SK-N-SH (cell line): ENCODE results near the gene EFCC1. TPM values are rescaled to one million over a fixed set of nuclear protein-coding genes. Genes with fewer than 3 reads are reported as not detected.

Experiments used
- CTCF ChIA-PET: fragments of 300-600, 350-600 bp; formaldehyde crosslinking; extraction: SDS; loops from one replicate; lab custom pipeline; 2021; lab: Yijun Ruan, JAX
- POLR2A ChIA-PET: fragments of 350-600 bp; sonication (Branson Sonifier 250); formaldehyde crosslinking; extraction: SDS; loops from one replicate; lab custom pipeline; 2020; ENCODE audit warnings: antibody characterized with exemption, inconsistent platforms; lab: Yijun Ruan, JAX
- DNase-seq: peaks from one replicate; pipeline ENCODE4 v3.0.0; 2012
- H2AFZ ChIP-seq: fragments of 200-600 bp; sonication (generic); 2 replicates; pipeline ENCODE4 v1.8.1; 2016; ENCODE audit warnings: antibody characterized with exemption, mild to moderate bottlenecking, low read depth
- H3F3A ChIP-seq: fragments of 200-600 bp; sonication (generic); replicated peaks from 2 replicates; pipeline ENCODE3; 2016; ENCODE audit warnings: antibody characterized with exemption, mild to moderate bottlenecking; ENCODE audit not compliant: insufficient read depth
- H3K27ac ChIP-seq, 2 experiments: fragments of 200-500 bp in 1 of 2; fragments of 200-600 bp in 1 of 2; sonication (Bioruptor generic) in 1 of 2; sonication (generic), shearing (Covaris generic) in 1 of 2; 2 replicates each; pipeline versions ENCODE4 v1.5.1 to v1.6.1; 2014 to 2016; ENCODE audit warnings: low read depth in 2 of 2, inconsistent platforms in 1 of 2, low read length in 1 of 2, mild to moderate bottlenecking in 1 of 2, mixed read lengths in 1 of 2
- H3K27me3 ChIP-seq: fragments of 200-600 bp; sonication (generic), shearing (Covaris generic); 2 replicates; pipeline ENCODE4 v1.6.1; 2016; ENCODE audit warnings: mixed run types; ENCODE audit not compliant: insufficient read depth
- H3K36me3 ChIP-seq, 2 experiments: fragments of 200-500 bp in 1 of 2; fragments of 200-600 bp in 1 of 2; sonication (Bioruptor generic) in 1 of 2; sonication (generic) in 1 of 2; replicated peaks in 1 of 2; 2 replicates each; pipeline versions ENCODE3 to v1.5.1; 2014 to 2016; ENCODE audit warnings: low read length in 1 of 2, mild to moderate bottlenecking in 1 of 2; ENCODE audit not compliant: insufficient read depth in 2 of 2, control insufficient read depth in 1 of 2
- H3K4me1 ChIP-seq, 2 experiments: fragments of 200-500 bp in 1 of 2; fragments of 200-600 bp in 1 of 2; sonication (Bioruptor generic) in 1 of 2; sonication (generic), shearing (Covaris generic) in 1 of 2; 2 replicates each; pipeline versions ENCODE4 v1.5.1 to v1.6.1; 2014 to 2016; ENCODE audit warnings: low read depth in 1 of 2, low read length in 1 of 2, mixed run types in 1 of 2; ENCODE audit not compliant: insufficient read depth in 2 of 2, control insufficient read depth in 1 of 2
- H3K4me2 ChIP-seq: fragments of 200-600 bp; sonication (generic), shearing (Covaris generic); 2 replicates; pipeline ENCODE4 v1.6.1; 2017; ENCODE audit warnings: mixed run types
- H3K4me3 ChIP-seq, 2 experiments: fragments of 200-500 bp in 1 of 2; fragments of 200-600 bp in 1 of 2; sonication (Bioruptor generic) in 1 of 2; sonication (generic), shearing (Covaris generic) in 1 of 2; 2 replicates each; pipeline versions ENCODE4 v1.5.1 to v1.8.1; 2014 to 2016; ENCODE audit warnings: low read depth in 2 of 2, inconsistent platforms in 1 of 2, low read length in 1 of 2, mild to moderate bottlenecking in 1 of 2, mixed read lengths in 1 of 2, moderate library complexity in 1 of 2
- H3K79me2 ChIP-seq: fragments of 200-600 bp; sonication (generic); 2 replicates; pipeline ENCODE4 v1.8.1; 2017; ENCODE audit warnings: mild to moderate bottlenecking; ENCODE audit not compliant: insufficient read depth
- H3K9ac ChIP-seq: fragments of 200-600 bp; sonication (generic); 2 replicates; pipeline ENCODE4 v1.6.1; 2017; ENCODE audit warnings: mixed run types
- H3K9me2 ChIP-seq: fragments of 200-600 bp; sonication (generic); 2 replicates; pipeline ENCODE4 v1.6.1; 2017; ENCODE audit warnings: mixed run types
- H3K9me3 ChIP-seq: fragments of 200-600 bp; sonication (generic); 2 replicates; pipeline ENCODE4 v1.6.1; 2017; ENCODE audit warnings: mixed run types, mild to moderate bottlenecking, moderate library complexity
- H4K20me1 ChIP-seq: fragments of 200-600 bp; sonication (generic); 2 replicates; pipeline ENCODE4 v1.6.1; 2017; ENCODE audit warnings: mild to moderate bottlenecking, mixed run types; ENCODE audit not compliant: insufficient read depth
- CTCF ChIP-seq: fragments of 200-600 bp; sonication (generic); IDR thresholded peaks from 2 replicates; pipeline ENCODE4 v1.6.1; 2017; ENCODE audit warnings: antibody characterized with exemption, mild to moderate bottlenecking, moderate library complexity
- EZH2phosphoT487 ChIP-seq: fragments of 200-600 bp; sonication (generic); IDR thresholded peaks from 2 replicates; pipeline ENCODE4 v1.6.1; 2017; ENCODE audit warnings: low read depth, mixed run types, mild to moderate bottlenecking, antibody characterized with exemption, moderate library complexity, borderline replicate concordance
- FOSL2 ChIP-seq: IDR thresholded peaks from 2 replicates; pipeline ENCODE4 v1.4.0; 2012; ENCODE audit warnings: low read depth, mild to moderate bottlenecking, moderate library complexity, borderline replicate concordance
- JUND ChIP-seq: IDR thresholded peaks from 2 replicates; pipeline ENCODE4 v1.4.0; 2012
- MAX ChIP-seq: IDR thresholded peaks from 2 replicates; pipeline ENCODE4 v1.4.0; 2012; ENCODE audit warnings: low read depth
- NFIC ChIP-seq: IDR thresholded peaks from 2 replicates; pipeline ENCODE4 v1.4.0; 2012; ENCODE audit warnings: borderline replicate concordance
- NRF1 ChIP-seq: IDR thresholded peaks from 2 replicates; pipeline ENCODE4 v1.6.1; 2012; ENCODE audit warnings: low read depth, mild to moderate bottlenecking, low read length
- RAD21 ChIP-seq: IDR thresholded peaks from 2 replicates; pipeline ENCODE4 v1.6.1; 2012; ENCODE audit warnings: mild to moderate bottlenecking, low read length
- RCOR1 ChIP-seq: fragments of 150-350 bp; IDR thresholded peaks from 2 replicates; pipeline ENCODE4 v1.6.1; 2017; ENCODE audit warnings: antibody characterized with exemption, low read length
- RFX5 ChIP-seq: IDR thresholded peaks from 2 replicates; pipeline ENCODE4 v1.6.1; 2012; ENCODE audit warnings: mild to moderate bottlenecking, improper control_type of control experiment, low read length
- SMC3 ChIP-seq: IDR thresholded peaks from 2 replicates; pipeline ENCODE4 v1.6.1; 2012; ENCODE audit warnings: low read depth, low read length, improper control_type of control experiment
- ZBTB33 ChIP-seq: IDR thresholded peaks from 2 replicates; pipeline ENCODE4 v1.4.0; 2012; ENCODE audit warnings: low read depth, borderline replicate concordance
- WGBS: methylation state at CpG from one replicate; pipeline ENCODE4 v1.1.6; 2017; ENCODE audit warnings: low lambda C conversion rate; 5-methylcytosine and 5-hydroxymethylcytosine counted together
- polyA plus RNA-seq, 3 experiments: library from polyadenylated mRNA; depleted of rRNA; stranded (reverse); fragments of >200 nt; gene quantifications; 2 replicates each; pipeline ENCODE4 v1.2.3, GENCODE V29; 2012
- TF ChIP-seq, protein P1 (sequence below): fragments of 150-350 bp; IDR thresholded peaks from 2 replicates; pipeline ENCODE4 v1.6.1; 2017; ENCODE audit warnings: antibody characterized with exemption, low read length, low read depth, borderline replicate concordance
- TF ChIP-seq, protein P2 (sequence below): IDR thresholded peaks from 2 replicates; pipeline ENCODE4 v1.6.1; 2012; ENCODE audit warnings: mild to moderate bottlenecking, low read depth, low read length, moderate library complexity

EFCC1 gene
- polyA plus RNA-seq, 1 of the 3 experiments (the other 2 are of a cell fraction): not detected

DNA sequence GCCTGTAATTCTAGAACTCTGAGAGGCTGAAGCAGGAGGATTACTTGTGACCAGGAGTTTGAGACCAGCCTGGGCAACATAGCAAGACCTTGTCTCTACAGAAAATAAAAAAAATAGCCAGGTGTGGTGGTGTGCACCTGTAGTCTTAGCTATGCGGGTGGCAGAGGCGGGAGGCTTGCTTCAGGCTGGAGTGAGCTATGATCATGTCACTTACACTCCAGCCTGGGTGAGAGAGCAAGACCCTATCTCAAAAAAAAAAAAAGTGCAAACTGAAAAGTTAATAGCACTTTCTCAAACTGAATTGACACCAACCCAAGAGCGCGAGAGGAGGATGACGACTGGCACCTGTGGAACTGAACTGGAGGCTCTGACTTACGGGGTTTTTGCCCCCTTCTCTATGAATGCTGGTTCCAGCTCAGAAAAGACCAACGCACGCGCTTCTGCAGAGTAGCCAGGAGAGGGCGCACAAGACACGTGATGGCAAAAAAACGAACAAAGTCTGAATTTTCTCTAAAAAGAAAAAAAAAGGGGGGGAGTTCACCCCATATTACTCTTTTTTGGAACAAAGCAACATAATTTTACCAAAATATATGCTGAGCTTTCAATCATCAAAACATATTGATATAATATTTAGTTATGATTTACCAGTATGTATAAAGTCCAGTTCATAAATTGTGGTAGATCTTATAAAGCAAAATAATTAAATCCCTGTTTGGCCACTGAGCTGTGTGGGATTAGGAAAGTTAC lies 30.9 kb upstream of the EFCC1 start:
- Histone ChIP-seq H2AFZ (peak overlapping the region; percentile 6; the same call in 1 of the 2 replicates), H3K4me1 (no peaks in the 10 kb centered on the region; a peak in 1 of 4 replicates)

More for the DNA sequence above, 30.9 kb upstream of the EFCC1 start:
- H3K9ac ChIP-seq: no peak overlapping the region
- TF ChIP-seq NRF1: no peak
- peak; percentile 97 for TF ChIP-seq CTCF
- TF ChIP-seq, protein P1, sequence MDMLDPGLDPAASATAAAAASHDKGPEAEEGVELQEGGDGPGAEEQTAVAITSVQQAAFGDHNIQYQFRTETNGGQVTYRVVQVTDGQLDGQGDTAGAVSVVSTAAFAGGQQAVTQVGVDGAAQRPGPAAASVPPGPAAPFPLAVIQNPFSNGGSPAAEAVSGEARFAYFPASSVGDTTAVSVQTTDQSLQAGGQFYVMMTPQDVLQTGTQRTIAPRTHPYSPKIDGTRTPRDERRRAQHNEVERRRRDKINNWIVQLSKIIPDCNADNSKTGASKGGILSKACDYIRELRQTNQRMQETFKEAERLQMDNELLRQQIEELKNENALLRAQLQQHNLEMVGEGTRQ: no peak
- peak; percentile 84 for TF ChIP-seq SMC3
- TF ChIP-seq MAX: peak; percentile 32; the same call in 1 of the 2 replicates
- no peak for TF ChIP-seq ZBTB33
- no peak for TF ChIP-seq EZH2phosphoT487
- TF ChIP-seq NFIC: no peak
- TF ChIP-seq JUND: no peak
- TF ChIP-seq FOSL2: no peak
- peak; percentile 95 for TF ChIP-seq RAD21
- TF ChIP-seq RFX5: 0 out of 2 replicates have a peak, but pooled peaks have one; percentile 18
- TF ChIP-seq, protein P2, sequence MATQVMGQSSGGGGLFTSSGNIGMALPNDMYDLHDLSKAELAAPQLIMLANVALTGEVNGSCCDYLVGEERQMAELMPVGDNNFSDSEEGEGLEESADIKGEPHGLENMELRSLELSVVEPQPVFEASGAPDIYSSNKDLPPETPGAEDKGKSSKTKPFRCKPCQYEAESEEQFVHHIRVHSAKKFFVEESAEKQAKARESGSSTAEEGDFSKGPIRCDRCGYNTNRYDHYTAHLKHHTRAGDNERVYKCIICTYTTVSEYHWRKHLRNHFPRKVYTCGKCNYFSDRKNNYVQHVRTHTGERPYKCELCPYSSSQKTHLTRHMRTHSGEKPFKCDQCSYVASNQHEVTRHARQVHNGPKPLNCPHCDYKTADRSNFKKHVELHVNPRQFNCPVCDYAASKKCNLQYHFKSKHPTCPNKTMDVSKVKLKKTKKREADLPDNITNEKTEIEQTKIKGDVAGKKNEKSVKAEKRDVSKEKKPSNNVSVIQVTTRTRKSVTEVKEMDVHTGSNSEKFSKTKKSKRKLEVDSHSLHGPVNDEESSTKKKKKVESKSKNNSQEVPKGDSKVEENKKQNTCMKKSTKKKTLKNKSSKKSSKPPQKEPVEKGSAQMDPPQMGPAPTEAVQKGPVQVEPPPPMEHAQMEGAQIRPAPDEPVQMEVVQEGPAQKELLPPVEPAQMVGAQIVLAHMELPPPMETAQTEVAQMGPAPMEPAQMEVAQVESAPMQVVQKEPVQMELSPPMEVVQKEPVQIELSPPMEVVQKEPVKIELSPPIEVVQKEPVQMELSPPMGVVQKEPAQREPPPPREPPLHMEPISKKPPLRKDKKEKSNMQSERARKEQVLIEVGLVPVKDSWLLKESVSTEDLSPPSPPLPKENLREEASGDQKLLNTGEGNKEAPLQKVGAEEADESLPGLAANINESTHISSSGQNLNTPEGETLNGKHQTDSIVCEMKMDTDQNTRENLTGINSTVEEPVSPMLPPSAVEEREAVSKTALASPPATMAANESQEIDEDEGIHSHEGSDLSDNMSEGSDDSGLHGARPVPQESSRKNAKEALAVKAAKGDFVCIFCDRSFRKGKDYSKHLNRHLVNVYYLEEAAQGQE: no peak
- TF ChIP-seq RCOR1: no peak
- no peaks in the 10 kb centered on the region for H3K9me2 ChIP-seq
- no peaks in the 10 kb centered on the region for H4K20me1 ChIP-seq
- DNase-seq: peak; percentile 67
- 7% methylated on average over 12 of the region's 12 CpGs for WGBS
- peaks cover 8% of the 10 kb centered on the region; the same call in 1 of the 2 replicates for H3K27me3 ChIP-seq
- no peaks in the 10 kb centered on the region for H3K36me3 ChIP-seq
- H3F3A ChIP-seq: no peaks in the 10 kb centered on the region
- no peaks in the 10 kb centered on the region for H3K9me3 ChIP-seq
- no peaks in the 10 kb centered on the region for H3K79me2 ChIP-seq
- H3K27ac ChIP-seq: no peak overlapping the region
- ChIA-PET POLR2A (interaction anchor here (0.7 kb wide), 1 partner anchor 174 kb away, joined by 3 read pairs; no protein-coding TSS in a partner anchor), CTCF (interaction anchor here (0.5 to 6.8 kb wide), 106 partner anchors 12 to 869 kb away, joined by 3 to 140 read pairs (median 4); partner anchors contain the start of genes CFAP92, COPG1, HMCES and ISY1)
- H3K4me2 ChIP-seq: no peak overlapping the region
- H3K4me3 ChIP-seq: no peak overlapping the region
